Measurements from ENCODE around the gene VPS13D.
"Not testable (repeated sequence)": the region's sequence is repeated elsewhere in the genome, so short reads cannot be mapped to it uniquely, and the experiment has no call there.

- not testable (repeated sequence) for TF ChIP-seq EZH2 (IDR thresholded peaks at IDR 0.05; ENCODE audit: borderline replicate concordance, low read depth, low read length, severe bottlenecking); CTCF (IDR thresholded peaks at IDR 0.05; ENCODE audit: borderline replicate concordance, extremely low read depth, low read length, poor library complexity, severe bottlenecking)
Observed at GRCh38 chr1:12456081-12456480, 226.3 kb downstream of the VPS13D start.
